H1 (cell line): ENCODE data around the gene UPF2. TPM values are rescaled to one million over a fixed set of nuclear protein-coding genes. Genes with fewer than 3 reads are reported as not detected.

ENCODE experiments used
- CTCF ChIA-PET: fragments of 300-600 bp; sonication (Branson Sonifier 250); formaldehyde crosslinking; loops from one replicate; lab custom pipeline; 2021; ENCODE audit not compliant: partially characterized antibody; lab: Charles Lee
- POLR2A ChIA-PET: fragments of 300-600 bp; sonication (Branson Sonifier 250); formaldehyde crosslinking; loops from one replicate; lab custom pipeline; 2021; ENCODE audit warnings: inconsistent platforms; ENCODE audit not compliant: partially characterized antibody; lab: Charles Lee
- DNase-seq, 2 experiments: peaks; one replicate each; pipeline versions ENCODE4 v3.0.0 to v3.0.0-alpha.2; 2010 to 2022; ENCODE audit warnings: low spot score in 2 of 2, low read depth in 1 of 2, mixed read lengths in 1 of 2
- FAIRE-seq: peaks from 2 replicates; lab custom pipeline; 2011; peaks lifted over from hg19 to GRCh38; lab: Jason Lieb, UNC
- H2AFZ ChIP-seq: 2 replicates; pipeline ENCODE4 v1.8.1; 2012; ENCODE audit warnings: low read length, inconsistent platforms
- H2AK5ac ChIP-seq: 2 replicates; pipeline ENCODE4 v1.6.1; 2013; ENCODE audit warnings: low read depth, low read length
- H2BK120ac ChIP-seq: replicated peaks from 2 replicates; pipeline ENCODE3; 2013; ENCODE audit warnings: low read depth, low read length, inconsistent platforms
- H2BK12ac ChIP-seq: 2 replicates; pipeline ENCODE4 v1.6.1; 2013; ENCODE audit warnings: low read depth, low read length
- H2BK15ac ChIP-seq: 2 replicates; pipeline ENCODE4 v1.6.1; 2013; ENCODE audit warnings: low read length
- H2BK20ac ChIP-seq: 2 replicates; pipeline ENCODE4 v1.6.1; 2013; ENCODE audit warnings: low read length
- H2BK5ac ChIP-seq: 2 replicates; pipeline ENCODE4 v1.6.1; 2013; ENCODE audit warnings: low read depth, low read length
- H3K14ac ChIP-seq: 2 replicates; pipeline ENCODE4 v1.6.1; 2013; ENCODE audit warnings: inconsistent platforms; ENCODE audit not compliant: insufficient read length
- H3K18ac ChIP-seq: 2 replicates; pipeline ENCODE4 v1.6.1; 2013; ENCODE audit warnings: low read length; ENCODE audit errors: extremely low read depth
- H3K23ac ChIP-seq: 2 replicates; pipeline ENCODE4 v1.6.1; 2013; ENCODE audit warnings: inconsistent platforms; ENCODE audit not compliant: insufficient read length
- H3K23me2 ChIP-seq: 2 replicates; pipeline ENCODE4 v1.6.1; 2013; ENCODE audit warnings: low read depth, low read length
- H3K27ac ChIP-seq: 2 replicates; pipeline ENCODE4 v1.6.1; 2011; ENCODE audit warnings: low read depth, low read length, inconsistent platforms
- H3K27me3 ChIP-seq, 4 experiments: replicated peaks in 1 of 4; 1 replicate in 1 of 4; 2 replicates in 3 of 4; pipeline versions ENCODE4 v1.6.1 to v1.8.1; 2011 to 2013; ENCODE audit warnings: low read length in 3 of 4, mild to moderate bottlenecking in 3 of 4, inconsistent platforms in 2 of 4, mixed read lengths in 2 of 4, moderate library complexity in 1 of 4; ENCODE audit not compliant: control insufficient read depth in 3 of 4, insufficient read depth in 3 of 4; ENCODE audit errors: extremely low read depth in 1 of 4
- H3K36me3 ChIP-seq, 4 experiments: 2 replicates each; pipeline versions ENCODE4 v1.6.1 to v1.8.1; 2011 to 2013; ENCODE audit warnings: mild to moderate bottlenecking in 4 of 4, low read length in 3 of 4, moderate library complexity in 2 of 4, control low read depth in 1 of 4, inconsistent platforms in 1 of 4; ENCODE audit not compliant: insufficient read depth in 4 of 4, control insufficient read depth in 2 of 4
- H3K4ac ChIP-seq: replicated peaks from 2 replicates; pipeline ENCODE3; 2013; ENCODE audit warnings: low read length, low read depth, mixed read lengths, inconsistent platforms; ENCODE audit not compliant: insufficient read length
- H3K4me1 ChIP-seq, 4 experiments: replicated peaks in 1 of 4; 1 replicate in 1 of 4; 2 replicates in 3 of 4; pipeline versions ENCODE4 v1.6.1 to v1.8.1; 2011 to 2013; ENCODE audit warnings: low read length in 3 of 4, inconsistent platforms in 2 of 4, mixed read lengths in 1 of 4; ENCODE audit not compliant: insufficient read depth in 4 of 4, control insufficient read depth in 3 of 4
- H3K4me2 ChIP-seq, 2 experiments: 2 replicates each; pipeline versions ENCODE4 v1.6.1 to v1.8.1; 2011 to 2013; ENCODE audit warnings: low read depth in 2 of 2, low read length in 2 of 2, control low read depth in 1 of 2, inconsistent platforms in 1 of 2, mild to moderate bottlenecking in 1 of 2; ENCODE audit not compliant: insufficient read depth in 1 of 2
- H3K4me3 ChIP-seq, 4 experiments: fragments of 200-600, 300-600 bp in 1 of 4; sonication (generic), shearing (Covaris generic), sonication (Bioruptor Twin) in 1 of 4; 2 replicates each; pipeline versions ENCODE4 v1.5.1 to v1.8.1; 2011 to 2016; ENCODE audit warnings: low read length in 4 of 4, low read depth in 3 of 4, control low read depth in 2 of 4, inconsistent platforms in 2 of 4, mild to moderate bottlenecking in 2 of 4, mixed read lengths in 1 of 4, moderate library complexity in 1 of 4; ENCODE audit not compliant: insufficient read depth in 2 of 4; ENCODE audit errors: extremely low read depth in 1 of 4
- H3K56ac ChIP-seq: replicated peaks from 2 replicates; pipeline ENCODE3; 2013; ENCODE audit warnings: low read depth, mild to moderate bottlenecking, mixed read lengths, low read length, inconsistent platforms; ENCODE audit not compliant: insufficient read length
- H3K79me1 ChIP-seq: 2 replicates; pipeline ENCODE4 v1.6.1; 2013; ENCODE audit warnings: low read depth, low read length, control low read depth
- H3K79me2 ChIP-seq, 2 experiments: 2 replicates each; pipeline versions ENCODE4 v1.6.1 to v1.8.1; 2012 to 2013; ENCODE audit warnings: low read length in 2 of 2, mild to moderate bottlenecking in 2 of 2, inconsistent platforms in 1 of 2; ENCODE audit not compliant: insufficient read depth in 2 of 2, control insufficient read depth in 1 of 2
- H3K9ac ChIP-seq, 4 experiments: replicated peaks in 1 of 4; 1 replicate in 1 of 4; 2 replicates in 3 of 4; pipeline versions ENCODE4 v1.6.1 to v1.8.1; 2011 to 2013; ENCODE audit warnings: low read depth in 3 of 4, low read length in 3 of 4, control low read depth in 2 of 4, mild to moderate bottlenecking in 2 of 4, moderate library complexity in 2 of 4, inconsistent platforms in 1 of 4; ENCODE audit errors: extremely low read depth in 1 of 4
- H3K9me3 ChIP-seq, 2 experiments: 2 replicates each; pipeline versions ENCODE4 v1.6.1 to v1.8.1; 2012 to 2013; ENCODE audit warnings: mild to moderate bottlenecking in 2 of 2, moderate library complexity in 2 of 2, control low read depth in 1 of 2, inconsistent platforms in 1 of 2, low read depth in 1 of 2, low read length in 1 of 2, mixed read lengths in 1 of 2; ENCODE audit not compliant: insufficient read depth in 2 of 2
- H4K20me1 ChIP-seq, 2 experiments: replicated peaks in 1 of 2; 2 replicates each; pipeline versions ENCODE3 to v1.8.1; 2011 to 2013; ENCODE audit warnings: inconsistent platforms in 2 of 2, low read length in 2 of 2, mild to moderate bottlenecking in 1 of 2; ENCODE audit not compliant: insufficient read depth in 2 of 2, control insufficient read depth in 1 of 2
- H4K5ac ChIP-seq: 2 replicates; pipeline ENCODE4 v1.6.1; 2013; ENCODE audit warnings: low read length, low read depth, mixed read lengths, inconsistent platforms; ENCODE audit not compliant: insufficient read length
- H4K8ac ChIP-seq: 2 replicates; pipeline ENCODE4 v1.8.0; 2013; ENCODE audit warnings: mild to moderate bottlenecking, moderate library complexity, low read length, inconsistent platforms; ENCODE audit not compliant: insufficient read depth; ENCODE audit errors: extremely low read depth
- H4K91ac ChIP-seq: replicated peaks from 2 replicates; pipeline ENCODE3; 2013; ENCODE audit warnings: low read length, mixed read lengths, inconsistent platforms; ENCODE audit not compliant: insufficient read length
- ATF3 ChIP-seq: IDR thresholded peaks from 2 replicates; pipeline ENCODE4 v1.6.1; 2011; ENCODE audit warnings: low read depth, mild to moderate bottlenecking, low read length; ENCODE audit not compliant: insufficient read depth
- EP300 ChIP-seq, 2 experiments: IDR thresholded peaks; 1 replicate in 1 of 2; 2 replicates in 1 of 2; pipeline ENCODE4 v1.6.1; 2011 to 2012; ENCODE audit warnings: low read depth in 2 of 2, low read length in 2 of 2, mild to moderate bottlenecking in 2 of 2, borderline replicate concordance in 1 of 2, inconsistent platforms in 1 of 2, moderate library complexity in 1 of 2
- HDAC2 ChIP-seq, 2 experiments: fragments of 300-600 bp in 1 of 2; sonication (generic) in 1 of 2; IDR thresholded peaks; 2 replicates each; pipeline ENCODE4 v1.6.1; 2011 to 2012; ENCODE audit warnings: low read depth in 2 of 2, low read length in 2 of 2, mild to moderate bottlenecking in 2 of 2, moderate library complexity in 2 of 2, borderline replicate concordance in 1 of 2, inconsistent platforms in 1 of 2
- RBBP5 ChIP-seq: IDR thresholded peaks from 2 replicates; pipeline ENCODE4 v1.7.1; 2012; ENCODE audit warnings: low read depth, mild to moderate bottlenecking, inconsistent platforms, low read length, moderate library complexity, borderline replicate concordance
- RXRA ChIP-seq: IDR thresholded peaks from 2 replicates; pipeline ENCODE4 v1.6.1; 2011; ENCODE audit warnings: low read depth, mild to moderate bottlenecking, low read length, moderate library complexity; ENCODE audit not compliant: insufficient read depth
- SP1 ChIP-seq: IDR thresholded peaks from 2 replicates; pipeline ENCODE4 v1.6.1; 2011; ENCODE audit warnings: low read depth, low read length
- TAF7 ChIP-seq: optimal IDR thresholded peaks from 2 replicates; pipeline ENCODE3; 2011; ENCODE audit warnings: low read depth, mild to moderate bottlenecking, inconsistent platforms, low read length, moderate library complexity, borderline replicate concordance
- WGBS, 2 experiments: shearing (Covaris generic) in 1 of 2; methylation state at CpG; one replicate each; pipeline versions ENCODE4 v1.1.6 to v1.1.7; 2013 to 2015; ENCODE audit warnings: low lambda C conversion rate in 2 of 2, mixed read lengths in 2 of 2, inconsistent platforms in 1 of 2, low coverage in 1 of 2, missing lambda C conversion rate in 1 of 2; ENCODE audit not compliant: insufficient replicate concordance in 2 of 2, insufficient coverage in 1 of 2, insufficient read length in 1 of 2; ENCODE audit errors: extremely low coverage in 1 of 2, missing lambda C conversion rate in 1 of 2; 5-methylcytosine and 5-hydroxymethylcytosine counted together
- polyA plus RNA-seq, 7 experiments: library from polyadenylated mRNA; depleted of rRNA in 3 of 7; stranded (reverse) in 5 of 7; unstranded in 2 of 7; fragments of >200 nt in 5 of 7; fragments of 200-250 nt in 2 of 7; gene quantifications; 1 replicate in 5 of 7; 2 replicates in 1 of 7; 4 replicates in 1 of 7; pipeline versions ENCODE4 v1.2.1 to v1.2.3, GENCODE V29; 2011 to 2013; ENCODE audit warnings: missing spikeins in 2 of 7, mixed read lengths in 2 of 7
- total RNA-seq: library from RNA; stranded (reverse); fragmentation: NEBNext Ultra II Directional; extraction: Animal tissue kit (Norgen Biotek cat#: 25700); gene quantifications from 2 replicates; pipeline ENCODE4 v1.2.1, GENCODE V29; 2021
- TF ChIP-seq, protein P1 (sequence below): IDR thresholded peaks from 2 replicates; pipeline ENCODE4 v1.6.1; 2012; ENCODE audit warnings: inconsistent platforms

UPF2 gene
- total and polyA plus RNA-seq, 2 of the 8 experiments (the other 6 are each of a cell fraction or from before 2014, with no cell fraction given), result 6.2 to 32.8 TPM

DNA sequence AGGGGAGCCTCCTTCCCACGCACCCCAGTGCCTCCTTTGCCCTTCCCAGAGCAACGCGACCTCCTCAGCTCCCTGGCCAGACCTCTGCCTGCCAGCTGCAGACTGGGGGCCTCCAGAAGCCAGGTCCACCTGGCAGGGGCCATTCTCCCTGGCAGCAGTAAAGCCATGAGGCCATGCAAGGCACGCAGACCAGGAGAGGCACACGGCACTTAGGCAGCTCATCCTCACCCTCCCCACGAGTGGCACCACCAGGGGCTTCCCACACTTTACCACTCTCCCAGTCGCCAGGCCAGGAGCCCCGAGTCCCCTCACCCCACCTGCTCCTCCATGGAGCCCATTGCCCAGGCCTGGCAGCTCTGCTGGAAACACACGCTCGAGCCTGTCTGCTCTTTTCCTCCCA is 134.1 kb downstream of the UPF2 start:
- H3K4me2 ChIP-seq, result no peak overlapping the region
- H4K5ac ChIP-seq, result no peak overlapping the region
- no peak overlapping the region for H3K4me3 ChIP-seq
- no peak for FAIRE-seq
- no peak overlapping the region for H2BK15ac ChIP-seq
- ChIA-PET CTCF (interaction anchor here (0.9 to 1.7 kb wide), 8 partner anchors 12 to 126 kb away, joined by 3 to 8 read pairs (median 3); no protein-coding TSS in a partner anchor), POLR2A (interaction anchor here (1.4 kb wide), 1 partner anchor 10 kb away, joined by 3 read pairs; no protein-coding TSS in a partner anchor)
- H3K4ac ChIP-seq, result no peak overlapping the region
- H4K8ac ChIP-seq, result peak overlapping the region; percentile 68
- H2AFZ ChIP-seq, result no peak overlapping the region
- H3K79me2 ChIP-seq, result no peaks in the 10 kb centered on the region
- H3K14ac ChIP-seq, result no peak overlapping the region
- no peak overlapping the region for H2BK20ac ChIP-seq
- no peak overlapping the region for H2BK12ac ChIP-seq
- no peak overlapping the region for H3K23ac ChIP-seq
- H2AK5ac ChIP-seq, result no peak overlapping the region
- no peaks in the 10 kb centered on the region for H3K27me3 ChIP-seq
- H3K56ac ChIP-seq, result no peak overlapping the region
- H4K91ac ChIP-seq, result no peak overlapping the region
- 92% methylated on average over 10 of the region's 10 CpGs; no CpG with 5 or more reads in 1 of the 2 experiments for WGBS, 2 experiments
- H3K9me3 ChIP-seq, result no peaks in the 10 kb centered on the region
- H3K27ac ChIP-seq, result no peak overlapping the region
- H2BK120ac ChIP-seq, result no peak overlapping the region
- H2BK5ac ChIP-seq, result no peak overlapping the region
- no peak for DNase-seq
- no peaks in the 10 kb centered on the region for H3K23me2 ChIP-seq
- H3K79me1 ChIP-seq, result no peaks in the 10 kb centered on the region
- H3K4me1 ChIP-seq, result no peaks in the 10 kb centered on the region; a peak in 2 of 7 replicates
- no peaks in the 10 kb centered on the region for H3K36me3 ChIP-seq
- TF ChIP-seq SP1 (no peak), EP300 (IDR thresholded peaks at IDR 0.05; ENCODE audit: borderline replicate concordance in 1 of 2, low read depth in 2 of 2, low read length in 2 of 2) (no peak), HDAC2 (IDR thresholded peaks at IDR 0.05; ENCODE audit: borderline replicate concordance in 1 of 2, low read depth in 2 of 2, low read length in 2 of 2) (no peak), RXRA (no peak), TAF7 (no peak), ATF3 (no peak), RBBP5 (no peak)
- TF ChIP-seq, protein P1, sequence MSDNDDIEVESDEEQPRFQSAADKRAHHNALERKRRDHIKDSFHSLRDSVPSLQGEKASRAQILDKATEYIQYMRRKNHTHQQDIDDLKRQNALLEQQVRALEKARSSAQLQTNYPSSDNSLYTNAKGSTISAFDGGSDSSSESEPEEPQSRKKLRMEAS, result no peak
- TF ChIP-seq, all 59 proteins: peak for 0
- H3K18ac ChIP-seq, result no peak overlapping the region; the same call in 1 of the 2 replicates
- H3K9ac ChIP-seq, result no peak overlapping the region
- no peaks in the 10 kb centered on the region for H4K20me1 ChIP-seq
